LNCaP clone FGC (cell line): ENCODE results near the gene IFITM10.

Source experiments
- DNase-seq: peaks from one replicate; pipeline ENCODE4 v3.0.0-alpha.2; 2011; ENCODE audit warnings: low read depth
- H3K4me3 ChIP-seq: 2 replicates; pipeline ENCODE4 v1.5.1; 2011; ENCODE audit warnings: mild to moderate bottlenecking, low read depth, low read length, control low read depth
- TF ChIP-seq, protein P1 (sequence below): IDR thresholded peaks from 2 replicates; pipeline ENCODE4 v1.5.1; 2012; ENCODE audit warnings: mild to moderate bottlenecking; ENCODE audit not compliant: control insufficient read depth, insufficient read depth; ENCODE audit errors: extremely low read depth

Gene IFITM10

DNA sequence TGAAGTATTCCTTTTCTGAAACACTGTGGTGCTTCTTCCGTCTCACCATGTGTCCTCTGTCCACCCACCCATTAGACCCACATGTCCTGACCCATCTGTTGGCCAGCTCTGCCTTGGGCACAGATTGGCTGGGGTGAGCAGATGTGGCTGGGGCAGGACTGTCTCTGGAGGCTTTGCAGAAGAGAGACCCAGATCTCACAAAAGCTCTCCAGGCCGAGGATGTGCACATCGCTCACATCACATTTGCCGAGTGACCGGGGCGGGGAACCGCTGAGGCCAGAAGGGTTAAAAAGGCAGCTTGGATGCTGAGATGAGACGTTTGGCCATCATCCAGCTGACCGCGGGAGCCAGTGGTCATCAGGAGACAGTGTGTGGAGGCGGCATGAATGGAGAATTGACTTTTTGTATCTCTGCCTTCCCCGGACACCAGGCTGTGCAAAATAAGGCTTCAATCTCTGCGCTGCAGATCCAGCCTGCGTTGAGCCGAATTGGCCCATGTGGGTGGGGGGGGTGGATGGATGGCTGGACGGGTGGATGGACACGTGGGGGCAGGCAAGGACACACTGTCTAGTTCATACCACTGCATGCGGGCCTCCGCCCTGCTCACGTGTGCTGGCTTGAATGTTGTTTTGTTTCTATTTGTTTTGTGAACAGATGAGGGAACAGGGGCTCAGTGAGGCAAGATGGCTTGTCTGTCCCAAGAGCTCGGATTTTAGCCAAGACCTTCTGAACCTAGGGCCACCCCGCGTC is 6.1 kb downstream of the IFITM10 start:
- TF ChIP-seq, protein P1, sequence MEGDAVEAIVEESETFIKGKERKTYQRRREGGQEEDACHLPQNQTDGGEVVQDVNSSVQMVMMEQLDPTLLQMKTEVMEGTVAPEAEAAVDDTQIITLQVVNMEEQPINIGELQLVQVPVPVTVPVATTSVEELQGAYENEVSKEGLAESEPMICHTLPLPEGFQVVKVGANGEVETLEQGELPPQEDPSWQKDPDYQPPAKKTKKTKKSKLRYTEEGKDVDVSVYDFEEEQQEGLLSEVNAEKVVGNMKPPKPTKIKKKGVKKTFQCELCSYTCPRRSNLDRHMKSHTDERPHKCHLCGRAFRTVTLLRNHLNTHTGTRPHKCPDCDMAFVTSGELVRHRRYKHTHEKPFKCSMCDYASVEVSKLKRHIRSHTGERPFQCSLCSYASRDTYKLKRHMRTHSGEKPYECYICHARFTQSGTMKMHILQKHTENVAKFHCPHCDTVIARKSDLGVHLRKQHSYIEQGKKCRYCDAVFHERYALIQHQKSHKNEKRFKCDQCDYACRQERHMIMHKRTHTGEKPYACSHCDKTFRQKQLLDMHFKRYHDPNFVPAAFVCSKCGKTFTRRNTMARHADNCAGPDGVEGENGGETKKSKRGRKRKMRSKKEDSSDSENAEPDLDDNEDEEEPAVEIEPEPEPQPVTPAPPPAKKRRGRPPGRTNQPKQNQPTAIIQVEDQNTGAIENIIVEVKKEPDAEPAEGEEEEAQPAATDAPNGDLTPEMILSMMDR = no peak
- no peak for DNase-seq

GRCh38 chr11:1743585-1744136 is 6.7 kb downstream of the IFITM10 start:
- no peak overlapping the region for H3K4me3 ChIP-seq
- DNase-seq = no peak
- TF ChIP-seq, protein P1 = no peak

More for the DNA sequence above, 6.1 kb downstream of the IFITM10 start:
- no peak overlapping the region for H3K4me3 ChIP-seq

- no peak overlapping the region for H3K4me3 ChIP-seq
- DNase-seq = no peak
- TF ChIP-seq, protein P1 = no peak
Observed at GRCh38 chr11:1742869-1743584, 7.4 kb downstream of the IFITM10 start.

DNA sequence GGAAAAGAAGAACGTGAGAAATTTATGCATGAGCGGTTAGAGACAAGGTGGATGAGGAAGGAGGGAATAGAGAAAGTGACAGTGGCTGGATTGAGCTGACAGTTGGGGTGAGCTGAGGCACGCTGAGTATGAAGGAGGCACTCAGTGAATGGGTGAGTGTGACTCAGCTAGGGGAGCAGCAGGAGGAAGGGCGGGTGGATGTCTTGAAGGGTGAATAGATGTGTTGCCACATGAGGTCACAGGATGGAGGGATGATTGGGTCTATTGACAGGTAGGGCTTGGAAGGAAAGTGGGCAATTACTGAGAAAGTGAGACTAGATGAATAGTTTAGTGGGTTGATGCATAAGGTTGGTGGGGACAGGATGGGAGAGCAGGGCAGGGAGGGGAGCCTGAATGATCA is 8.0 kb downstream of the IFITM10 start:
- TF ChIP-seq, protein P1 = no peak
- no peak for DNase-seq
- no peak overlapping the region for H3K4me3 ChIP-seq

DNA sequence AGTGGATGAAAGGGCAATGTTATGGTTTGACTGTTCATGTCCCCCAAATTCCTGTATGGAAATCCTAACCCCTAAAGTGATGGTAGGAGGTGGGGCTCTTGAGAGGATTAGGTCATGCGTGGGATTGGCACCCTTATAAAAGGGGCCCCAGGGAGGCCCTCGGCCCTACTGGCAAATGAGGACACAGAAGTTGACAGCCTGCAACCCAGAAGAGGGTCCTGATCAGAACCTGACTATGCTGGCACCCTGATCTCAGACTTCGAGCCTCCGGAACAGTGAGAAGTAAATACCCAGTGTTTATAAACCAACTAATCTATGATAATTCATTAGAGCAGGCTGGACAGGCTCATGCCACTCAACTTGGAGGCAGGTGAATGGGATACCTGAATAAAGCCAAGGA is 8.7 kb downstream of the IFITM10 start:
- H3K4me3 ChIP-seq = no peak overlapping the region
- TF ChIP-seq, protein P1 = no peak
- DNase-seq = no peak

- no peak for DNase-seq
- H3K4me3 ChIP-seq = no peak overlapping the region
- TF ChIP-seq, protein P1 = no peak
Observed at GRCh38 chr11:1740786-1741530, 9.4 kb downstream of the IFITM10 start.
